Activated CD8-positive, alpha-beta memory T cell treated with anti-CD3 and anti-CD28 coated beads for 24 hours (primary cell): ENCODE results near the gene TMEM132D.

Source experiments
- DNase-seq: peaks from one replicate; pipeline ENCODE4 v3.0.0-alpha.2; 2020

Gene TMEM132D

DNA sequence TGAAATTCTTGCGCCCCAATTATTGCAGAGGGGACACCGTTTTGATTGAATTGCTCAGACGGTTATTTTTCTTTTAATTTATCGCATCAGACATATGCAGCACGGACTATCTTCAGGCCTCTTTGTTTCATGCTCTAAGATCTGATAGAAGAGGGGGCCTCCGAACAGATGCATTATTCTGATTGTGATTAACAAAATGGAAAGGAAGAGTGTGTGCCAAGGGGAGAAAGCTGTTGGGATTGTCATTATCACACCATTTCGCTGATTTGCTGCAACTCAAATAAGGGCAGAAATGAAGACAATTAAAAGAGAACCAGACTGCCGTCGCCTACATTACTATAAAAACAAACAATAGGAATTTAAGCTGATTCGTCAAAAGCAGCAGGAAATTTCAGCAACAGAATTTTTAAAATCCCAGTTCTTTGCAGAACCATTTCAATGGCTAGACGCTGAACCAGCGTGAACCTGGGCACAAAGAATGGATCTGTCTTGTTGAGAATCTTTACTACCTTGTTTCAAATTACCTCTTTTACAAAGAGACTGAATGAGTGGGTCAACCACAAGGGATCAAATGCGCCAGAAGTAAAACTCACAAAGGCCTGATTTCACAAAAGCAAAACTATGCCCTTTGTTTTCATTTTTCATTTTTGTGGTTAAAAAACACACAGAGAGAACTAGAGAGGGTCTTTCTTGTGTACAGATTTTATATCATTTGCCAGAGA lies 30.6 kb downstream of the TMEM132D start:
- no peak for DNase-seq

GRCh38 chr12:129871991-129872972 lies 31.5 kb downstream of the TMEM132D start:
- no peak for DNase-seq

GRCh38 chr12:129870796-129871195 lies 33.0 kb downstream of the TMEM132D start:
- no peak for DNase-seq

GRCh38 chr12:129870136-129870535 lies 33.7 kb downstream of the TMEM132D start:
- no peak for DNase-seq

DNA sequence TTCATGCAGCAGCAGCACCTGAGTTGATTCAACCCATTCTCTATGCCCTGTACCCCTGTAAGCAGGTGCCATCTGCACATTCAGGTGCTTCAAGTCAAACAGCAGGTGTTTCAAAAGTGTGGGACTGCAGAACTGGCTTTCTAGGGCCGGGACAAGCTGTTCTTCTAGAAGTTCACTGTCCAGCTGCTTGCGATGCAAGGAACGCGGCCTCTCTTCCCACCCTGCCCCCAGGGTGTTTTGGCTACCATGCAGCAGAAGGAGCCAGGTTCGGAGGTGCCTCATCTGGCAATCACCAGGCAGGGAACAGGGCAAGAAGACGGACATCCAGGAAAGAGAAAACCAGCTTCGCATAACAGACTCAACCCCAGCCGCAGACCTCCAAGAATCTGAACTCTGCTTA lies 35.2 kb downstream of the TMEM132D start:
- no peak for DNase-seq

DNA sequence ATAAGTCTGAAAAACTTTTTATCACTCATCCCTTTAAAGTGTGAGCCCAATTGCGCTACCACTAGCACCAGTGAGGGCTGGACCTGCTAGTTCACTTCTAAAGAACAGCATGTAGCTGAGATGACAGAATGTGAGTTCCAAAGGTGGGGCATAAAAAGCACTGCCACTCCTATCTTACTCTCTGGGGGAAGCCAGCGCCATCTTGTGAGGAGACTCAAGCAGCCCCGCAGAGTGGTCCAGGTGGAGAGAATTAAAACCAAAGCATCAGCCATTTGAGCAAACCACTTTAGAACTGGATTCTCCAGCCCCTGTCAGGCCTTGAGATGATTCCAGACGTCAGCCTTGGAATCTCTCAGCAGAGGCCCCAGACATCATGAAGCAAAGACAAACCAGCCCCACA lies 39.9 kb downstream of the TMEM132D start:
- DNase-seq = no peak

DNA sequence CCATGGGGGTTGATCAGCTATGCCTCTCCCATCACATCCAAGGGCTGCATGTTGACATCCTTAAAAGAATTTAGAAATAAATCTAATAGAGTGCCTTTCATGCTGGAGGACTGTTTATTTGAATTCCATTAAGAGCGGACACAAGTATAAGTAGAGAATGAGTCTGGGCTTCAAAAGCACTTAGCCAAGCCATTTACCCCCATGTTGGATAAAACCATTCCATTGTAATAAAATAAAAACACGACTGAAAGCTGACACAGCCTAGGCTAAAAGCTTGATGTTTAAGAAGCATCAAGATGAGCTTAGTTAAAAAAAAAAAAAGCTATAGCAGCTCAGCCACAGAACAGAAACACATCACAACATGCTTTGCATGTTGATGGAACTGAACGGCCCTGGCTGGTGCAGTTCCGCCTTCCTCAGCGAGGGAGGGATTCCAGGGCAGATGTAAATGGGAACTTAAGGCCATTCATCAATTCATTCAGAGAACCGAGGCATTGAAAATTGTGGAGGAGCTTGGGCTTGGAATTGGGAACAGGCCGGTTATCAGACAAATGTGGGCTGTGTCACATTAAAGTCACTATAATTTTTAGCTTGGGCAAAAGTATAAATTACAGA lies 41.2 kb downstream of the TMEM132D start:
- no peak for DNase-seq

DNA sequence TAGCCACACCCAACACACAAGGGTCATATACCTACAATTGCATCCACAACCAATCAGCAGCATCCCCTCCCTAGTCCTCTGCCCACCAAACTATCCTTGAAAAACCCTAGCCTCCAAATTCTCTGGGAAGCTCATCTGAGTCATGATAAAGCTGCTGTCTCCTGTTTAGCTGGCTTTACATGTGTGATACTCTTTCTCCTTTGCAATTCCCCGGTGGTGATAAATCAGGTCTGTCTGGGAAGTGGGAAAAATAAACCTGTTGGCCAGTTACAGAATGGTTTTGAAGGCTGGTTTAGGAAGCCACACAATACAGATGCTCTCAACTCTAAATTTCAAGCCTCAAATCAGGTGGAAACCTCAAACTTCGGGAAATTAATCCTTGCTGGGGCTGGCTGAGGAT lies 41.9 kb downstream of the TMEM132D start:
- DNase-seq = no peak

DNA sequence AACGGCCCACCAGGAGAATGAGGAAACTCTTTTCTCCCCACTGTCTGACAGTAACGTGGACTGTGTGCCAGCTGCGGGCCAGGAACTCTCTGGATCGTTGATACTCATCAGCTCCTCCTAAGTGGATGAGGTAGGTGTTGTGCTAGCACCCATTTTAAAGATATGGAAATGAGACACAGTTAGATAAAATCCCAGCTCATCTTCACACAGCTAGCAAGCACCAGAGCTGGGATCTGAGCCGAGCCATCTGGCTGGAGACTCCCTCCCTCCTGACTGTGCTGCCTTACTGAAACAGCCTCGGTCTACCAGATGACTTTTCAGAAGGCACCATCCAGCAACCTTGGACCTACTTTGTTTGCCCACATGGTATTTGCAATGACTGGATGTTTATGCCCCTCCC lies 49.2 kb downstream of the TMEM132D start:
- DNase-seq = no peak

DNA sequence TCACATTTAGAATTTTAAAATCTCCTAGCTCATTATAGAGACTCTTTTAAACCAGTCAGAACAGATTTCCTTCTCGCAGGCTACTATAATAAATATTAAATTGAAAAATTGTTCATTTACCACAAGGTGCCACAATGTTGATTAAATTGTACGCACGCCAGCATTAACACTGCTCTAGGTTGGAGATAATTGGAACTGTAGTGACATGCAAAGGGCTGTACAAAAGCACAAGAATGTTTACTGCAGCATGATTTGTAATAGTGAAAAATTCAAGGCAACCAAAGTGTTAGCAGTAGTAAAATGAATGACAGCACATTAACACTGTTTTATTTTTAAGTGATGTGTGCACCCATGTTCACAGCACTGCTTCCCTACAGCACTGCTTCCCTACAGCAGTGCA lies 52.5 kb downstream of the TMEM132D start:
- DNase-seq = no peak

DNA sequence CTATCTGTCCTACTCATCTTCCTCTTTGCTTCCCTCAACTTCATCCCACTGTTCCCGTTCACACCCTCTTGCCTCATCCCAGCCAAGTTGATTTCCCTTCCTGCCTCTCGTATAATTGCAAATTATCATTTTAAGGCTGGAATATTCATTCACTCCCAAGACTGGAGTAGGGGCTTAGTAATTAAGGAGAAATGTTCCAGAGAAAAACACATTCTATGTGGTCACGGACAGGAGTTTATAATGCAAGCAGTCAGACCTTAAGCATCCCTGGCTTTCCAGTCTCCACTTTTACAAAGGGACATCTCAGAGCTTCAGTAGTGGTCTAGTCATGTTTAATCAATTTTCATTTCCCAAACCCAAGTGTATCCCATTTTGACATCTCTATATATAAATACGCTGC lies 54.9 kb downstream of the TMEM132D start:
- DNase-seq = no peak

GRCh38 chr12:129847063-129847462 lies 56.8 kb downstream of the TMEM132D start:
- no peak for DNase-seq

GRCh38 chr12:129844662-129845220 lies 59.1 kb downstream of the TMEM132D start:
- no peak for DNase-seq

GRCh38 chr12:129841251-129841650 lies 62.6 kb downstream of the TMEM132D start:
- DNase-seq = no peak

DNA sequence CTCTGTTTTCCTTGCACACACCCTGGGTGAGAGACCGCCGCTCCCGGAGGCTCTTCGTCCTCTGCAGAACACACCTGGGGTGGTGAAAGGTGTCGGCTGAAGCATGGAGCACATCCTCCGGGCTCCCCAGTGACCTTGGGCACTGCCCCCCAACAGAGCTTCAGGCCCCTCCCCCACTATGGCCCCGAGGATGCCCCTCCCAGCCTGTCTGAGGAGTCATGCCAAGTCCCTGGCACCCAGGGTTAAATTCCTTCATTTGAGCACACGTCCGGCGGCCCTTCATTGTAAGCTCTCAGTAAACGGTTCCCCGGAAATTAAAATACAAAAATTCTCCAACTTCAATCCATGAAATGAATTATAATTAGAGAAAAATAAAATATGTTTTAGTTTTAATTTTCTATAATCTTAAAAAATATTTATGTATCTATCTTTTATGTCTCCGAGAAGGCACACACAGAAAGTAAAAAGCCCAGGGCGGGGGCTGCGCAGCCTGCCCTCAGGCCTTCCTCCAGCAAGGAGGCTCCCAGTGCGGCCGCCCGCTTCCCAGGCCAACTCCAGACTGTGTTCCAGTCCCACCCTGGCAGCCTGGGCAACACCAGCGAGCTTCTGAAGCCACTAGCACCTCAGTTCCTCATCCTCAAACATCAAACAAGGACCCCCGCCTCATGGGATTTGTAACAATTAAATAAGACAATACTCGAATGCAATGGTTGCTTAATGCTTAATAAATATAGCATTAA lies 63.5 kb downstream of the TMEM132D start:
- DNase-seq = no peak

- DNase-seq = no peak
Measured at GRCh38 chr12:129839679-129840078, 64.1 kb downstream of the TMEM132D start.

GRCh38 chr12:129831294-129831693 lies 72.5 kb downstream of the TMEM132D start:
- no peak for DNase-seq

GRCh38 chr12:129830796-129831195 lies 73.0 kb downstream of the TMEM132D start:
- no peak for DNase-seq

GRCh38 chr12:129827866-129828384 lies 75.9 kb downstream of the TMEM132D start:
- no peak for DNase-seq

DNA sequence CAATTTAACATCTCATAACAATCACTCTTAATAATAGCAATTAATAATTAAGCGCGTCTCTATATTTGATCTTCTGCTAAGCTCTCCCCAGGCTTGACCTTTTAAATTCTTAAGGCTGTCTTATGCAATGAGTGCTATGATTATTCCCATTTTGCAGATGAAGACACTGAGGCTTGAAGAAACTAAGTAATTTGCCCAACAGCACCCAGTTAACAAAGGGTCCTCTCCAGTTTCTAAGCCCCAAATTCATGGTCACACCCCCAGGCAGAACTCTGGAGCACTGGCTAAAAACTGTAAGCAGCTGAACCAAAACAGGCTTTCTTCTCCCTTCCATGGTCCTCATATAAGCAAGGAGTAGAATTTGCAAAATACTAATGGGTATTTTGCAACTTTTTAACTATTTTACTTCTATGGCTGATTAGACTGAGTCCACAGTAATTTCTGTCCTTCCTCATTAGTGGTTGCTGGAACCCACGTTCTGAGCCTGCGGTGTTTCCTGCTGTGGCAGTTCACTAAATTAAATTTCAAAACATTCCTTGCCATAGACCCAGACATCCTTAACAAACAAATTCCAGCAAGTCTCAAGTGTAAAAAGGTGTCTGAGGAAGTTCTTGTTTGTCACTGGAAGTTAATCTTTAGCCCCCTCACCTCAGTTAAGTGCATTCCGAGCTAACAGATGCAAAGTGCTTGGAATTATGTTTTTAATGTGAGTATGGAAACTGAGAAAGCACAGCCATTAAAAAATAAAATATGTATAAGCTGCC lies 76.5 kb downstream of the TMEM132D start:
- DNase-seq = no peak

DNA sequence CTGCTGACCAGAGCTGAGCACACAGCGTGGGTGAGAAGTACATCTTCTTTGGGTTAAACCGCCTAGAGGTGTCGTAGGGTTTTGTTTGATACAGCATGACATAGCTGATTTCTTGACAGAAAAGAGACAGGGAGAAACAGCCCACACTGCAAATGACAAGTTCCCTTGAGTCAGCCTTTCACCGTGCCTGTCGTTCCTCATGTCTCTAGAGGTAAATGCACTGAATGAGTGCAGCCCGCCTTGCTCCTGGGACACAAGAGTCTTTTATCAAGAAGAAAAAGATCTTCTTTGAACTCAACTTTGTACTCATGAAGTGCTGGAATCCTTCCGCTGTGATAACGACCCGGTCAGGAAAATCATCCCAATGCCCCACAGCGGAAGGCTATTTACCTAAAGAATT lies 77.6 kb downstream of the TMEM132D start:
- DNase-seq = no peak

DNA sequence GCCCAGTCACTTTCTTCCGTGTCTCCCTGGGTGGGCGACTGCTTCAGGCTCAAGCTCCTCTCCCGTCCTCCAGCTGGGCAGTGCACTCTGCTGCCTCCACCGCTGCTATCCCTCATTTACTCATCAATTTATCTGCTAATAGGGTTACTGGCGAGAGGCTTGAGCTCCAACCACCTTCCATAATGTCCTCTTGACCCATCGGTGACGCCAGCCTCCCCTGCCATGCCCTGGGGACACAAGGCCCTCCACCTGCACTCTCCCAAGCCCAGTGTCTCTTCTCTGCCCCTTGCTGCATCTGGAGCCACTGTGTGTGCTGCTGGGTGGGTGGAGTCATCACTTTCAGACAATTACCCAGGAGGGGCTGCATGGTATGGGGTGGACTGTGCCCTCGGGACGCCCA lies 78.5 kb downstream of the TMEM132D start:
- no peak for DNase-seq
